ENCODE data around the gene LOXHD1.

The LOXHD1 gene

GRCh38 chr18:46574000-46574742 lies 82.8 kb downstream of the LOXHD1 start:
- DNase-seq (ENCODE audit: low spot score), result no peak

GRCh38 chr18:46573156-46573555 lies 83.9 kb downstream of the LOXHD1 start:
- no peak for DNase-seq (ENCODE audit: low spot score)

GRCh38 chr18:46571756-46572155 lies 85.3 kb downstream of the LOXHD1 start:
- DNase-seq (ENCODE audit: low spot score), result no peak

GRCh38 chr18:46570666-46571065 lies 86.4 kb downstream of the LOXHD1 start:
- no peak for DNase-seq (ENCODE audit: low spot score)

- DNase-seq (ENCODE audit: low spot score), result no peak
These were observed 86.9 kb downstream of the LOXHD1 start for GRCh38 chr18:46570134-46570533.

- no peak for DNase-seq (ENCODE audit: low spot score)
These were observed 87.8 kb downstream of the LOXHD1 start for GRCh38 chr18:46569211-46569610.

GRCh38 chr18:46567196-46567595 lies 89.8 kb downstream of the LOXHD1 start:
- no peak for DNase-seq (ENCODE audit: low spot score)

- DNase-seq (ENCODE audit: low spot score), result no peak
These were observed 90.9 kb downstream of the LOXHD1 start for GRCh38 chr18:46566111-46566510.

- no peak for DNase-seq (ENCODE audit: low spot score)
These were observed 91.8 kb downstream of the LOXHD1 start for GRCh38 chr18:46565256-46565655.

- no peak for DNase-seq (ENCODE audit: low spot score)
These were observed 93.7 kb downstream of the LOXHD1 start for GRCh38 chr18:46563317-46563716.

GRCh38 chr18:46562674-46563192 lies 94.3 kb downstream of the LOXHD1 start:
- DNase-seq (ENCODE audit: low spot score), result no peak

- DNase-seq (ENCODE audit: low spot score), result no peak
These were observed 96.4 kb downstream of the LOXHD1 start for GRCh38 chr18:46560671-46561045.

- DNase-seq (ENCODE audit: low spot score), result no peak
These were observed 96.9 kb downstream of the LOXHD1 start for GRCh38 chr18:46559946-46560670.

GRCh38 chr18:46559296-46559695 lies 97.7 kb downstream of the LOXHD1 start:
- no peak for DNase-seq (ENCODE audit: low spot score)

GRCh38 chr18:46556590-46557206 lies 100.3 kb downstream of the LOXHD1 start:
- no peak for DNase-seq (ENCODE audit: low spot score)

GRCh38 chr18:46555724-46556123 lies 101.3 kb downstream of the LOXHD1 start:
- DNase-seq (ENCODE audit: low spot score), result peak; percentile 32

- DNase-seq (ENCODE audit: low spot score), result no peak
These were observed 101.8 kb downstream of the LOXHD1 start for GRCh38 chr18:46555213-46555612.

GRCh38 chr18:46554406-46555080 lies 102.5 kb downstream of the LOXHD1 start:
- DNase-seq (ENCODE audit: low spot score), result no peak

GRCh38 chr18:46550609-46551008 lies 106.4 kb downstream of the LOXHD1 start:
- no peak for DNase-seq (ENCODE audit: low spot score)

GRCh38 chr18:46547520-46547919 lies 109.5 kb downstream of the LOXHD1 start:
- no peak for DNase-seq (ENCODE audit: low spot score)

GRCh38 chr18:46546111-46546640 lies 110.8 kb downstream of the LOXHD1 start:
- DNase-seq (ENCODE audit: low spot score), result no peak

GRCh38 chr18:46542545-46542944 lies 114.5 kb downstream of the LOXHD1 start:
- DNase-seq (ENCODE audit: low spot score), result no peak

Data from HuH-7 (cell line).